HepG2 (cell line): Measurements from ENCODE around the gene C1orf159. TPM values are rescaled to one million over a fixed set of nuclear protein-coding genes. Genes with fewer than 3 reads are reported as not detected.

Experiments used
- ARID4A ChIP-seq: sonication (generic); formaldehyde crosslinking; IDR thresholded peaks from 2 replicates; pipeline ENCODE4 v1.5.0; 2020; ENCODE audit warnings: mild to moderate bottlenecking, missing genetic modification reagents, borderline replicate concordance
- CAMTA2 ChIP-seq: sonication (generic); formaldehyde crosslinking; IDR thresholded peaks from 2 replicates; pipeline ENCODE4 v1.4.0; 2020; ENCODE audit warnings: mild to moderate bottlenecking, missing genetic modification reagents, borderline replicate concordance
- DMAP1 ChIP-seq: IDR thresholded peaks from 2 replicates; pipeline ENCODE4 v1.6.1; 2016
- DRAP1 ChIP-seq: IDR thresholded peaks from 2 replicates; pipeline ENCODE4 v1.6.1; 2016; ENCODE audit warnings: missing genetic modification reagents, missing compliant biosample characterization
- KLF11 ChIP-seq: IDR thresholded peaks from 2 replicates; pipeline ENCODE4 v1.6.1; 2016; ENCODE audit warnings: missing compliant biosample characterization
- MIXL1 ChIP-seq: IDR thresholded peaks from 2 replicates; pipeline ENCODE4 v1.6.1; 2016
- MXD3 ChIP-seq: IDR thresholded peaks from 2 replicates; pipeline ENCODE4 v1.6.1; 2016; ENCODE audit warnings: mild to moderate bottlenecking, missing biosample characterization, missing genetic modification reagents
- ONECUT2 ChIP-seq: sonication (generic); formaldehyde crosslinking; IDR thresholded peaks from 2 replicates; pipeline ENCODE4 v1.4.0; 2020; ENCODE audit warnings: missing genetic modification reagents
- PHF21A ChIP-seq: sonication (generic); formaldehyde crosslinking; IDR thresholded peaks from 2 replicates; pipeline ENCODE4 v1.5.0; 2020; ENCODE audit warnings: mild to moderate bottlenecking, missing genetic modification reagents
- REXO4 ChIP-seq: sonication (generic); formaldehyde crosslinking; IDR thresholded peaks from 2 replicates; pipeline ENCODE4 v1.8.0; 2022; ENCODE audit warnings: missing genetic modification reagents, mild to moderate bottlenecking, borderline replicate concordance
- SALL1 ChIP-seq: sonication (generic); formaldehyde crosslinking; IDR thresholded peaks from 2 replicates; pipeline ENCODE4 v1.8.0; 2022; ENCODE audit warnings: mild to moderate bottlenecking, missing genetic modification reagents
- TFAP4 ChIP-seq: sonication (generic); IDR thresholded peaks from 2 replicates; pipeline ENCODE4 v1.6.1; 2016; ENCODE audit warnings: low read depth, borderline replicate concordance
- ZBTB37 ChIP-seq: sonication (generic); formaldehyde crosslinking; IDR thresholded peaks from 2 replicates; pipeline ENCODE4 v1.4.0; 2020; ENCODE audit warnings: mild to moderate bottlenecking, missing genetic modification reagents
- ZNF101 ChIP-seq: sonication (generic); formaldehyde crosslinking; IDR thresholded peaks from 2 replicates; pipeline ENCODE4 v1.4.0; 2020; ENCODE audit warnings: mild to moderate bottlenecking, low read depth, missing genetic modification reagents, borderline replicate concordance
- ZNF292 ChIP-seq: sonication (generic); formaldehyde crosslinking; IDR thresholded peaks from 2 replicates; pipeline ENCODE4 v1.8.1; 2022; ENCODE audit warnings: mild to moderate bottlenecking, low read depth, missing genetic modification reagents, borderline replicate concordance
- ZNF350 ChIP-seq: sonication (generic); formaldehyde crosslinking; IDR thresholded peaks from 2 replicates; pipeline ENCODE4 v1.4.0; 2020; ENCODE audit warnings: mild to moderate bottlenecking, low read depth, missing genetic modification reagents, borderline replicate concordance
- ZNF430 ChIP-seq: sonication (generic); formaldehyde crosslinking; IDR thresholded peaks from 2 replicates; pipeline ENCODE4 v1.9.0; 2021; ENCODE audit warnings: mild to moderate bottlenecking, missing genetic modification reagents
- ZNF441 ChIP-seq: sonication (generic); formaldehyde crosslinking; IDR thresholded peaks from 2 replicates; pipeline ENCODE4 v1.7.0; 2021; ENCODE audit warnings: missing genetic modification reagents, borderline replicate concordance
- ZNF501 ChIP-seq: sonication (generic); formaldehyde crosslinking; IDR thresholded peaks from 2 replicates; pipeline ENCODE4 v1.5.1; 2020; ENCODE audit warnings: mild to moderate bottlenecking, moderate library complexity, missing genetic modification reagents
- ZNF567 ChIP-seq: sonication (generic); formaldehyde crosslinking; IDR thresholded peaks from 2 replicates; pipeline ENCODE4 v1.8.1; 2023; ENCODE audit warnings: mild to moderate bottlenecking, missing genetic modification reagents, borderline replicate concordance
- ZNF629 ChIP-seq: sonication (generic); formaldehyde crosslinking; conservative IDR thresholded peaks from 2 replicates; pipeline ENCODE4 v1.5.0; 2020; ENCODE audit warnings: missing genetic modification reagents
- ZNF768 ChIP-seq: sonication (generic); formaldehyde crosslinking; IDR thresholded peaks from 2 replicates; pipeline ENCODE4 v1.4.0; 2020; ENCODE audit warnings: missing genetic modification reagents
- ZNF883 ChIP-seq: sonication (generic); formaldehyde crosslinking; IDR thresholded peaks from 2 replicates; pipeline ENCODE4 v1.5.1; 2020; ENCODE audit warnings: mild to moderate bottlenecking, missing genetic modification reagents; ENCODE audit errors: not compliant biosample characterization
- polyA plus RNA-seq, 8 experiments: library from polyadenylated mRNA; depleted of rRNA in 3 of 8; stranded (reverse) in 7 of 8; unstranded in 1 of 8; fragments of >200 nt; fragmentation: Illumina TruSeq in 4 of 8; extraction: Trizol in 4 of 8; gene quantifications; 2 replicates each; pipeline versions ENCODE4 v1.2.1 to v1.2.3, GENCODE V29; 2011 to 2016; ENCODE audit warnings: low read depth in 4 of 8, missing spikeins in 1 of 8, mixed read lengths in 1 of 8; ENCODE audit not compliant: insufficient read depth in 1 of 8
- total RNA-seq, 5 experiments: library from RNA; depleted of rRNA; stranded (reverse); fragments of >200 nt; fragmentation: Illumina TruSeq; extraction: Trizol; gene quantifications; 2 replicates each; pipeline ENCODE4 v1.2.3, GENCODE V29; 2016; ENCODE audit warnings: low read depth in 1 of 5

C1orf159 gene
- total and polyA plus RNA-seq, 2 of the 13 experiments (the other 11 are each of a cell fraction or from before 2014, with no cell fraction given), result 3.8 to 6.7 TPM

- TF ChIP-seq MXD3 (CRISPR knock-in tag) (peak; percentile 56), ZNF883 (CRISPR knock-in tag) (peak; percentile 17), ZNF350 (CRISPR knock-in tag) (no peak), DRAP1 (CRISPR knock-in tag) (peak; percentile 57; the same call in 1 of the 2 replicates), SALL1 (no peak), ARID4A (CRISPR knock-in tag) (peak; percentile 64; the same call in 1 of the 2 replicates), ZNF501 (CRISPR knock-in tag) (no peak; the same call in 1 of the 2 replicates), DMAP1 (CRISPR knock-in tag) (0 out of 2 replicates have a peak, but pooled peaks have one; percentile 33), MIXL1 (CRISPR knock-in tag) (0 out of 2 replicates have a peak, but pooled peaks have one; percentile 24), ZNF441 (CRISPR knock-in tag) (no peak), PHF21A (CRISPR knock-in tag) (peak; percentile 38; the same call in 1 of the 2 replicates), ZNF768 (CRISPR knock-in tag) (0 out of 2 replicates have a peak, but pooled peaks have one; percentile 9), ZNF430 (CRISPR knock-in tag) (peak; percentile 28; the same call in 1 of the 2 replicates), ZNF567 (0 out of 2 replicates have a peak, but pooled peaks have one; percentile 5), ONECUT2 (CRISPR knock-in tag) (no peak), ZNF101 (CRISPR knock-in tag) (no peak), KLF11 (CRISPR knock-in tag) (peak; percentile 44; the same call in 1 of the 2 replicates), ZNF629 (CRISPR knock-in tag) (no peak), CAMTA2 (CRISPR knock-in tag) (no peak), REXO4 (CRISPR knock-in tag) (no peak), ZBTB37 (peak; percentile 80), ZNF292 (0 out of 2 replicates have a peak, but pooled peaks have one; percentile 14), TFAP4 (peak; percentile 47; the same call in 1 of the 2 replicates)
Observed at GRCh38 chr1:1128454-1129139, 12.7 kb upstream of the C1orf159 start (continued).
